Hematopoietic multipotent progenitor cell (in vitro differentiated cells): Measurements from ENCODE around the gene EPS15. TPM values are rescaled to one million over a fixed set of nuclear protein-coding genes. Genes with fewer than 3 reads are reported as not detected.
A peak's percentile ranks its signal among the peaks of the same experiment; 100 is the strongest.

Source experiments
- DNase-seq, 3 donors: peaks; one replicate each; pipeline ENCODE4 v3.0.0-alpha.2; 2011 to 2015; ENCODE audit warnings: low read depth in 2 of 3, low spot score in 2 of 3
- total RNA-seq: library from RNA; depleted of rRNA; stranded (reverse); fragments of >200 nt; gene quantifications from one replicate; pipeline ENCODE4 v1.2.3, GENCODE V29; 2012

Gene EPS15
- total RNA-seq, 1 donor: 43.1 TPM

- DNase-seq: no peak
Observed at GRCh38 chr1:51323778-51324177, 195.3 kb downstream of the EPS15 start.

- no peak for DNase-seq
Observed at GRCh38 chr1:51322417-51323101, 196.5 kb downstream of the EPS15 start.

- no peak for DNase-seq
Observed at GRCh38 chr1:51321924-51322280, 197.2 kb downstream of the EPS15 start.

GRCh38 chr1:51320967-51321923, 197.8 kb downstream of the EPS15 start:
- DNase-seq: no peak

- no peak for DNase-seq
Observed at GRCh38 chr1:51317798-51318197, 201.3 kb downstream of the EPS15 start.

- DNase-seq: peak in 1 of 3 donors; percentile 42
Observed at GRCh38 chr1:51316846-51317120, 202.3 kb downstream of the EPS15 start.

- DNase-seq: no peak
Observed at GRCh38 chr1:51316113-51316845, 202.8 kb downstream of the EPS15 start.

- DNase-seq: no peak
Observed at GRCh38 chr1:51314974-51315373, 204.1 kb downstream of the EPS15 start.

GRCh38 chr1:51313961-51314777, 204.9 kb downstream of the EPS15 start:
- DNase-seq: no peak

- DNase-seq: no peak
Observed at GRCh38 chr1:51313268-51313852, 205.7 kb downstream of the EPS15 start.

GRCh38 chr1:51312718-51313117, 206.3 kb downstream of the EPS15 start:
- DNase-seq: no peak

GRCh38 chr1:51311826-51312225, 207.2 kb downstream of the EPS15 start:
- no peak for DNase-seq

- DNase-seq: no peak
Observed at GRCh38 chr1:51310871-51311613, 208.0 kb downstream of the EPS15 start.

- DNase-seq: no peak
Observed at GRCh38 chr1:51309291-51309690, 209.8 kb downstream of the EPS15 start.

GRCh38 chr1:51308636-51309035, 210.4 kb downstream of the EPS15 start:
- DNase-seq: no peak

GRCh38 chr1:51306950-51307349, 212.1 kb downstream of the EPS15 start:
- no peak for DNase-seq

- no peak for DNase-seq
Observed at GRCh38 chr1:51305371-51305823, 213.7 kb downstream of the EPS15 start.

GRCh38 chr1:51304360-51304759, 214.7 kb downstream of the EPS15 start:
- DNase-seq: no peak
